H1 (cell line): ENCODE measurements around the gene CAMK2D. TPM values are rescaled to one million over a fixed set of nuclear protein-coding genes. Genes with fewer than 3 reads are reported as not detected.

Experiments used
- CTCF ChIA-PET: fragments of 300-600 bp; sonication (Branson Sonifier 250); formaldehyde crosslinking; loops from one replicate; lab custom pipeline; 2021; ENCODE audit not compliant: partially characterized antibody; lab: Charles Lee
- POLR2A ChIA-PET: fragments of 300-600 bp; sonication (Branson Sonifier 250); formaldehyde crosslinking; loops from one replicate; lab custom pipeline; 2021; ENCODE audit warnings: inconsistent platforms; ENCODE audit not compliant: partially characterized antibody; lab: Charles Lee
- DNase-seq, 2 experiments: peaks; one replicate each; pipeline versions ENCODE4 v3.0.0 to v3.0.0-alpha.2; 2010 to 2022; ENCODE audit warnings: low spot score in 2 of 2, low read depth in 1 of 2, mixed read lengths in 1 of 2
- FAIRE-seq: peaks from 2 replicates; lab custom pipeline; 2011; peaks lifted over from hg19 to GRCh38; lab: Jason Lieb, UNC
- H2AFZ ChIP-seq: 2 replicates; pipeline ENCODE4 v1.8.1; 2012; ENCODE audit warnings: low read length, inconsistent platforms
- H2AK5ac ChIP-seq: 2 replicates; pipeline ENCODE4 v1.6.1; 2013; ENCODE audit warnings: low read depth, low read length
- H2BK120ac ChIP-seq: replicated peaks from 2 replicates; pipeline ENCODE3; 2013; ENCODE audit warnings: low read depth, low read length, inconsistent platforms
- H2BK12ac ChIP-seq: 2 replicates; pipeline ENCODE4 v1.6.1; 2013; ENCODE audit warnings: low read depth, low read length
- H2BK15ac ChIP-seq: 2 replicates; pipeline ENCODE4 v1.6.1; 2013; ENCODE audit warnings: low read length
- H2BK20ac ChIP-seq: 2 replicates; pipeline ENCODE4 v1.6.1; 2013; ENCODE audit warnings: low read length
- H2BK5ac ChIP-seq: 2 replicates; pipeline ENCODE4 v1.6.1; 2013; ENCODE audit warnings: low read depth, low read length
- H3K14ac ChIP-seq: 2 replicates; pipeline ENCODE4 v1.6.1; 2013; ENCODE audit warnings: inconsistent platforms; ENCODE audit not compliant: insufficient read length
- H3K18ac ChIP-seq: 2 replicates; pipeline ENCODE4 v1.6.1; 2013; ENCODE audit warnings: low read length; ENCODE audit errors: extremely low read depth
- H3K23ac ChIP-seq: 2 replicates; pipeline ENCODE4 v1.6.1; 2013; ENCODE audit warnings: inconsistent platforms; ENCODE audit not compliant: insufficient read length
- H3K23me2 ChIP-seq: 2 replicates; pipeline ENCODE4 v1.6.1; 2013; ENCODE audit warnings: low read depth, low read length
- H3K27ac ChIP-seq: 2 replicates; pipeline ENCODE4 v1.6.1; 2011; ENCODE audit warnings: low read depth, low read length, inconsistent platforms
- H3K27me3 ChIP-seq, 4 experiments: replicated peaks in 1 of 4; 1 replicate in 1 of 4; 2 replicates in 3 of 4; pipeline versions ENCODE4 v1.6.1 to v1.8.1; 2011 to 2013; ENCODE audit warnings: low read length in 3 of 4, mild to moderate bottlenecking in 3 of 4, inconsistent platforms in 2 of 4, mixed read lengths in 2 of 4, moderate library complexity in 1 of 4; ENCODE audit not compliant: control insufficient read depth in 3 of 4, insufficient read depth in 3 of 4; ENCODE audit errors: extremely low read depth in 1 of 4
- H3K36me3 ChIP-seq, 4 experiments: 2 replicates each; pipeline versions ENCODE4 v1.6.1 to v1.8.1; 2011 to 2013; ENCODE audit warnings: mild to moderate bottlenecking in 4 of 4, low read length in 3 of 4, moderate library complexity in 2 of 4, control low read depth in 1 of 4, inconsistent platforms in 1 of 4; ENCODE audit not compliant: insufficient read depth in 4 of 4, control insufficient read depth in 2 of 4
- H3K4ac ChIP-seq: replicated peaks from 2 replicates; pipeline ENCODE3; 2013; ENCODE audit warnings: low read length, low read depth, mixed read lengths, inconsistent platforms; ENCODE audit not compliant: insufficient read length
- H3K4me1 ChIP-seq, 4 experiments: replicated peaks in 1 of 4; 1 replicate in 1 of 4; 2 replicates in 3 of 4; pipeline versions ENCODE4 v1.6.1 to v1.8.1; 2011 to 2013; ENCODE audit warnings: low read length in 3 of 4, inconsistent platforms in 2 of 4, mixed read lengths in 1 of 4; ENCODE audit not compliant: insufficient read depth in 4 of 4, control insufficient read depth in 3 of 4
- H3K4me2 ChIP-seq, 2 experiments: 2 replicates each; pipeline versions ENCODE4 v1.6.1 to v1.8.1; 2011 to 2013; ENCODE audit warnings: low read depth in 2 of 2, low read length in 2 of 2, control low read depth in 1 of 2, inconsistent platforms in 1 of 2, mild to moderate bottlenecking in 1 of 2; ENCODE audit not compliant: insufficient read depth in 1 of 2
- H3K4me3 ChIP-seq, 4 experiments: fragments of 200-600, 300-600 bp in 1 of 4; sonication (generic), shearing (Covaris generic), sonication (Bioruptor Twin) in 1 of 4; 2 replicates each; pipeline versions ENCODE4 v1.5.1 to v1.8.1; 2011 to 2016; ENCODE audit warnings: low read length in 4 of 4, low read depth in 3 of 4, control low read depth in 2 of 4, inconsistent platforms in 2 of 4, mild to moderate bottlenecking in 2 of 4, mixed read lengths in 1 of 4, moderate library complexity in 1 of 4; ENCODE audit not compliant: insufficient read depth in 2 of 4; ENCODE audit errors: extremely low read depth in 1 of 4
- H3K56ac ChIP-seq: replicated peaks from 2 replicates; pipeline ENCODE3; 2013; ENCODE audit warnings: low read depth, mild to moderate bottlenecking, mixed read lengths, low read length, inconsistent platforms; ENCODE audit not compliant: insufficient read length
- H3K79me1 ChIP-seq: 2 replicates; pipeline ENCODE4 v1.6.1; 2013; ENCODE audit warnings: low read depth, low read length, control low read depth
- H3K79me2 ChIP-seq, 2 experiments: 2 replicates each; pipeline versions ENCODE4 v1.6.1 to v1.8.1; 2012 to 2013; ENCODE audit warnings: low read length in 2 of 2, mild to moderate bottlenecking in 2 of 2, inconsistent platforms in 1 of 2; ENCODE audit not compliant: insufficient read depth in 2 of 2, control insufficient read depth in 1 of 2
- H3K9ac ChIP-seq, 4 experiments: replicated peaks in 1 of 4; 1 replicate in 1 of 4; 2 replicates in 3 of 4; pipeline versions ENCODE4 v1.6.1 to v1.8.1; 2011 to 2013; ENCODE audit warnings: low read depth in 3 of 4, low read length in 3 of 4, control low read depth in 2 of 4, mild to moderate bottlenecking in 2 of 4, moderate library complexity in 2 of 4, inconsistent platforms in 1 of 4; ENCODE audit errors: extremely low read depth in 1 of 4
- H3K9me3 ChIP-seq, 2 experiments: 2 replicates each; pipeline versions ENCODE4 v1.6.1 to v1.8.1; 2012 to 2013; ENCODE audit warnings: mild to moderate bottlenecking in 2 of 2, moderate library complexity in 2 of 2, control low read depth in 1 of 2, inconsistent platforms in 1 of 2, low read depth in 1 of 2, low read length in 1 of 2, mixed read lengths in 1 of 2; ENCODE audit not compliant: insufficient read depth in 2 of 2
- H4K20me1 ChIP-seq, 2 experiments: replicated peaks in 1 of 2; 2 replicates each; pipeline versions ENCODE3 to v1.8.1; 2011 to 2013; ENCODE audit warnings: inconsistent platforms in 2 of 2, low read length in 2 of 2, mild to moderate bottlenecking in 1 of 2; ENCODE audit not compliant: insufficient read depth in 2 of 2, control insufficient read depth in 1 of 2
- H4K5ac ChIP-seq: 2 replicates; pipeline ENCODE4 v1.6.1; 2013; ENCODE audit warnings: low read length, low read depth, mixed read lengths, inconsistent platforms; ENCODE audit not compliant: insufficient read length
- H4K8ac ChIP-seq: 2 replicates; pipeline ENCODE4 v1.8.0; 2013; ENCODE audit warnings: mild to moderate bottlenecking, moderate library complexity, low read length, inconsistent platforms; ENCODE audit not compliant: insufficient read depth; ENCODE audit errors: extremely low read depth
- H4K91ac ChIP-seq: replicated peaks from 2 replicates; pipeline ENCODE3; 2013; ENCODE audit warnings: low read length, mixed read lengths, inconsistent platforms; ENCODE audit not compliant: insufficient read length
- BACH1 ChIP-seq: IDR thresholded peaks from 2 replicates; pipeline ENCODE4 v1.6.1; 2012; ENCODE audit warnings: low read length, improper control_type of control experiment
- BRCA1 ChIP-seq: IDR thresholded peaks from 2 replicates; pipeline ENCODE4 v1.6.1; 2012; ENCODE audit warnings: low read depth, low read length, improper control_type of control experiment
- CBX8 ChIP-seq: fragments of 300-800, 300-1000 bp; sonication (generic); IDR thresholded peaks from 2 replicates; pipeline ENCODE4 v1.7.1; 2016; ENCODE audit warnings: low read depth, low read length, borderline replicate concordance
- CHD2 ChIP-seq: IDR thresholded peaks from 2 replicates; pipeline ENCODE4 v1.6.1; 2012; ENCODE audit warnings: low read length, improper control_type of control experiment
- CREB1 ChIP-seq: IDR thresholded peaks from 2 replicates; pipeline ENCODE4 v1.6.1; 2012; ENCODE audit warnings: inconsistent platforms
- CTBP2 ChIP-seq: IDR thresholded peaks from 2 replicates; pipeline ENCODE4 v1.7.0; 2011; ENCODE audit warnings: borderline replicate concordance, mild to moderate bottlenecking, moderate library complexity, mixed read lengths, low read length; ENCODE audit not compliant: insufficient read depth, insufficient read length
- EP300 ChIP-seq, 2 experiments: IDR thresholded peaks; 1 replicate in 1 of 2; 2 replicates in 1 of 2; pipeline ENCODE4 v1.6.1; 2011 to 2012; ENCODE audit warnings: low read depth in 2 of 2, low read length in 2 of 2, mild to moderate bottlenecking in 2 of 2, borderline replicate concordance in 1 of 2, inconsistent platforms in 1 of 2, moderate library complexity in 1 of 2
- EZH2 ChIP-seq: fragments of 200-600 bp; sonication (generic); IDR thresholded peaks from 2 replicates; pipeline ENCODE4 v1.7.1; 2012; ENCODE audit warnings: low read depth, mild to moderate bottlenecking, moderate library complexity, low read length, inconsistent platforms; ENCODE audit not compliant: severe bottlenecking
- GTF2F1 ChIP-seq: IDR thresholded peaks from 2 replicates; pipeline ENCODE4 v1.6.1; 2012; ENCODE audit warnings: low read depth, low read length, improper control_type of control experiment, borderline replicate concordance
- JUN ChIP-seq: IDR thresholded peaks from 2 replicates; pipeline ENCODE4 v1.6.1; 2011; ENCODE audit warnings: low read depth, mild to moderate bottlenecking, improper control_type of control experiment, low read length
- KDM4A ChIP-seq: IDR thresholded peaks from one replicate; pipeline ENCODE4 v1.7.1; 2012; ENCODE audit warnings: low read depth, mild to moderate bottlenecking, moderate library complexity, low read length, inconsistent platforms; ENCODE audit not compliant: severe bottlenecking
- MAFK ChIP-seq: IDR thresholded peaks from 2 replicates; pipeline ENCODE4 v1.6.1; 2012; ENCODE audit warnings: low read depth, mild to moderate bottlenecking, improper control_type of control experiment, low read length
- SP1 ChIP-seq: IDR thresholded peaks from 2 replicates; pipeline ENCODE4 v1.6.1; 2011; ENCODE audit warnings: low read depth, low read length
- SP4 ChIP-seq: IDR thresholded peaks from 2 replicates; pipeline ENCODE4 v1.6.1; 2012; ENCODE audit warnings: low read length, inconsistent platforms
- TBP ChIP-seq: IDR thresholded peaks from 2 replicates; pipeline ENCODE4 v1.6.1; 2011; ENCODE audit warnings: low read depth, low read length, improper control_type of control experiment
- WGBS, 2 experiments: shearing (Covaris generic) in 1 of 2; methylation state at CpG; one replicate each; pipeline versions ENCODE4 v1.1.6 to v1.1.7; 2013 to 2015; ENCODE audit warnings: low lambda C conversion rate in 2 of 2, mixed read lengths in 2 of 2, inconsistent platforms in 1 of 2, low coverage in 1 of 2, missing lambda C conversion rate in 1 of 2; ENCODE audit not compliant: insufficient replicate concordance in 2 of 2, insufficient coverage in 1 of 2, insufficient read length in 1 of 2; ENCODE audit errors: extremely low coverage in 1 of 2, missing lambda C conversion rate in 1 of 2; 5-methylcytosine and 5-hydroxymethylcytosine counted together
- polyA plus RNA-seq, 7 experiments: library from polyadenylated mRNA; depleted of rRNA in 3 of 7; stranded (reverse) in 5 of 7; unstranded in 2 of 7; fragments of >200 nt in 5 of 7; fragments of 200-250 nt in 2 of 7; gene quantifications; 1 replicate in 5 of 7; 2 replicates in 1 of 7; 4 replicates in 1 of 7; pipeline versions ENCODE4 v1.2.1 to v1.2.3, GENCODE V29; 2011 to 2013; ENCODE audit warnings: missing spikeins in 2 of 7, mixed read lengths in 2 of 7
- total RNA-seq: library from RNA; stranded (reverse); fragmentation: NEBNext Ultra II Directional; extraction: Animal tissue kit (Norgen Biotek cat#: 25700); gene quantifications from 2 replicates; pipeline ENCODE4 v1.2.1, GENCODE V29; 2021

Gene CAMK2D
- total and polyA plus RNA-seq, 2 of the 8 experiments (the other 6 are each of a cell fraction or from before 2014, with no cell fraction given), result 3.2 to 7.0 TPM

DNA sequence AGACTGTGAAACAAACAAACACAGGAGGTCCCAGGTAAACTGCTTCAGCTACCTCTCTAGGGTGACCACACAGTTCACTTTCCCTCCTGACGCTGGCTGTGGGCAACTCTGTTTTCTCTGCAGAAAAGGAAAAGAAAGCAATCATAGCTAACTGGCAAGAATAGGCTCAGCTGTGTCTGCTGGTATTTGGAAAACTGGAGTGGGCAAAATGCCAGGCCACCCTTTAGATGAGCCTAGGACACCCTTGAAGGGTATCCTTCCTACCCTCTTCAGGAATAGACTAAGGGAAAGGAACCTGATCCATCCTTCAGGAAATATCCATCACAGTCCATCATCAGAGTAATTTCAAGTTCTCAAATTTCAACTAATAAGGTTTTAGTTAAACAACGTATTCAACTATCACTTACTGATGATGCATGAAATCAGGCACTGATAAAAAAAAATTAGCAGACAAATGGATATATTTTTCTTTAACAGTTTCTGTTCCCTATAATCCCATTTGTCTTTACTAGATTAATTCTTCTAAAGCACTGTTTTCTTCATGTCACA lies 60.9 kb downstream of the CAMK2D start:
- FAIRE-seq, result no peak
- no peak for TF ChIP-seq EP300 (IDR thresholded peaks at IDR 0.05; ENCODE audit: borderline replicate concordance in 1 of 2, low read depth in 2 of 2, low read length in 2 of 2)
- TF ChIP-seq SP1, result no peak
- no peak for TF ChIP-seq EZH2
- TF ChIP-seq CHD2, result no peak
- TF ChIP-seq CTBP2, result no peak
- TF ChIP-seq MAFK, result no peak
- TF ChIP-seq TBP, result no peak
- TF ChIP-seq CREB1, result no peak
- TF ChIP-seq GTF2F1, result no peak
- no peak for TF ChIP-seq BACH1
- TF ChIP-seq BRCA1, result no peak
- TF ChIP-seq CBX8, result no peak
- no peak for TF ChIP-seq KDM4A
- no peak for TF ChIP-seq SP4
- TF ChIP-seq JUN, result no peak

More for the DNA sequence above, 60.9 kb downstream of the CAMK2D start:
- Histone ChIP-seq H3K4ac (no peak overlapping the region), H2BK12ac (no peak overlapping the region), H3K36me3 (no peaks in the 10 kb centered on the region), H3K23me2 (peaks cover 2% of the 10 kb centered on the region; the same call in 1 of the 2 replicates), H4K91ac (no peak overlapping the region), H4K8ac (no peak overlapping the region), H2BK120ac (no peak overlapping the region), H3K79me2 (no peaks in the 10 kb centered on the region), H4K20me1 (no peaks in the 10 kb centered on the region), H3K27me3 (no peaks in the 10 kb centered on the region; a peak in 1 of 7 replicates), H3K14ac (no peak overlapping the region), H2AFZ (no peak overlapping the region), H2BK5ac (no peak overlapping the region), H3K79me1 (no peaks in the 10 kb centered on the region), H2BK20ac (no peak overlapping the region), H3K9ac (no peak overlapping the region), H3K56ac (no peak overlapping the region), H3K23ac (no peak overlapping the region), H2BK15ac (no peak overlapping the region), H4K5ac (no peak overlapping the region), H3K4me2 (no peak overlapping the region), H3K4me1 (no peaks in the 10 kb centered on the region), H2AK5ac (no peak overlapping the region), H3K27ac (no peak overlapping the region), H3K4me3 (no peak overlapping the region), H3K18ac (no peak overlapping the region), H3K9me3 (no peaks in the 10 kb centered on the region)
- CTCF ChIA-PET, result interaction anchor here (0.7 to 2.5 kb wide), 3 partner anchors 10 to 153 kb away, joined by 3 to 6 read pairs (median 4); no protein-coding TSS in a partner anchor
- 80% methylated on average over 2 of the region's 2 CpGs; no CpG with 5 or more reads in 1 of the 2 experiments for WGBS, 2 experiments
- POLR2A ChIA-PET, result no interaction called here
- DNase-seq, result no peak
